ENCODE measurements around the gene FAR2.
"Not testable (repeated sequence)": the region's sequence is repeated elsewhere in the genome, so short reads cannot be mapped to it uniquely, and the experiment has no call there.

The FAR2 gene

DNA sequence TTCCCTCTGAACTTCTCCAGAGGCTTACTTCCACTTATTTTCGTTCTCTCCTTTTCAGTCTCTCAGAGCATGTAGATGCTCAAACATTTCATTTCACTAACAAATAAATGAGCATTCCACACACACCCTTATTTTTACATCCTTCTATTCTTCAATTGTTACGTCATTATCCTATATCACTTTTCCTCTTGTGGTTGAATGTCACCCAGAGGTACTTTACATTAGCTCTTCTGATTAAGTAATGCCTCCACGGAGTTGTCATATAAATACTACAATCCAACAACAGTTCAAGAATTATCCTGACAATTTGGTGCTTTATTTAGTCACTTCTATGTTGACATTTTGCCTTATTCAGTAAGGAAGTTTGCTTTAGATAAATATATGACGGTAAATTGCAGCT lies 18.4 kb downstream of the FAR2 start:
- DNase-seq (ENCODE audit: insufficient read length, low spot score) (no peak), FAIRE-seq (no peak)
- no peak for TF ChIP-seq POLR2A (IDR thresholded peaks at IDR 0.05; ENCODE audit: low read depth, low read length)
- TF ChIP-seq POLR2AphosphoS5 (IDR thresholded peaks at IDR 0.05; ENCODE audit: low read depth, low read length): no peak
- no peak for TF ChIP-seq POU2F2 (IDR thresholded peaks at IDR 0.05; ENCODE audit: low read depth, low read length)
- no peak for TF ChIP-seq SPI1 (IDR thresholded peaks at IDR 0.05; ENCODE audit: low read depth, low read length)
- TF ChIP-seq PAX5 (IDR thresholded peaks at IDR 0.05; ENCODE audit: insufficient read depth, low read length, severe bottlenecking): no peak
- no peak for TF ChIP-seq TAF1 (IDR thresholded peaks at IDR 0.05; ENCODE audit: low read depth, low read length)

DNA sequence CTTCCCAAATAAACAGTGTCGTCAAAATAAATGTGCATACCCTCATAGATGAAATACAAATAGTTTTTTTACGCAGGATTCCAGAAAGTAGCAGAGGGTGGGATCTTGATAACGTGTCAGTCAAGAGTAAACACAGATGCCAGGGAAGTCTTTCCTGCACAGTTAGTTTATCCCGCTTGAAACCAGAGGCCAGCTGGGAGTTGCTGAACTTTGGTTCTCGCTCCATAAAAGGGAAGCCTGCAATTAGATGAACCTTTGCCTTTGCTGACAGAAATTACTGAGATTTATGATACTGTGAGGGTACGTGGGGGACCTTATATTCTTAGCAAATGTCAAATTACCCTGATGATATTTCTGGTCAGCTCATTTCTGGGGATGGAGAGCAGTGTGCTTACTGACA lies 18.9 kb downstream of the FAR2 start:
- DNase-seq (ENCODE audit: insufficient read length, low spot score): no peak
- FAIRE-seq: peak; percentile 33
- TF ChIP-seq POLR2AphosphoS5 (IDR thresholded peaks at IDR 0.05; ENCODE audit: low read depth, low read length): no peak

GRCh38 chr12:29169978-29170377 lies 20.9 kb downstream of the FAR2 start:
- FAIRE-seq; DNase-seq (ENCODE audit: insufficient read length, low spot score): not testable (repeated sequence)

GRCh38 chr12:29170478-29171084 lies 21.5 kb downstream of the FAR2 start:
- not testable (repeated sequence) for FAIRE-seq; DNase-seq (ENCODE audit: insufficient read length, low spot score)

DNA sequence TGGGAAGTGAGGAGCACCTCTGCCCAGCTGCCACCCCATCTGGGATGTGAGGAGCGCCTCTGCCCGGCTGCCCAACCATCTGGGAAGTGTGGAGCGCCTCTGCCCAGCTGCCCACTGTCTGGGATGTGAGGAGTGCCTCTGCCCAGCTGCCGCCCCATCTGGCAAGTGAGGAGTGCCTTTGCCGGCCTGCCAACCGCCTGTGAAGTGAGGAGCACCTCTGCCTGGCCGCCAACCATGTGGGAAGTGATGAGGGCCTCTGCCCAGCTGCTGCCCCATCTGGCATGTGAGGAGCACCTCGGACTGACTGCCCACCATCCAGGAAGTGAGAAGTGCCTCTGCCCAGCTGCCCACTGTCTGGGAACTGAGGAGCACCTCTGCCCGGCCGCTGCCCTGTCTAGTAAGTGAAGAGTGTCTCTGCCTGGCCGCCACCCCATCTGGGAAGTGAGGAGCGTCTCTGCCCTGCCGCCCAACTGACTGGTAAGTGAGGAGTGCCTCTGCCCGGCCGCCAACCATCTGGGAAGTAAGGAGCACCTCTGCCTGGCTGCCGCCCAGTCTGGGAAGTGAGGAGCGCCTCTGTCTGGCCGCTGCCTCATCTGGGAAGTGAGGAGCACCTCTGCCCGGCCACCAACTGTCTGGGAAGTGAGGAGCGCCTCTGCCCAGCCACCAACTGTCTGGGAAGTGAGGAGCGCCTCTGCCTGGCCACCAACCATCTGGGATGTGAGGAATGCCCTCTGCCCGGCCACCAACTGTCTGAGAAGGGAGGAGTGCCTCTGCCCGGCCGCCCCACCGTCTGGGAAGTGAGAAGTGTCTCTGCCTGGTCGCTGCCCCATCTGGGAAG lies 22.6 kb downstream of the FAR2 start:
- FAIRE-seq (no peak), DNase-seq (ENCODE audit: insufficient read length, low spot score) (no peak)
- TF ChIP-seq SPI1 (IDR thresholded peaks at IDR 0.05; ENCODE audit: low read depth, low read length): no peak
- no peak for TF ChIP-seq TAF1 (IDR thresholded peaks at IDR 0.05; ENCODE audit: low read depth, low read length)

DNA sequence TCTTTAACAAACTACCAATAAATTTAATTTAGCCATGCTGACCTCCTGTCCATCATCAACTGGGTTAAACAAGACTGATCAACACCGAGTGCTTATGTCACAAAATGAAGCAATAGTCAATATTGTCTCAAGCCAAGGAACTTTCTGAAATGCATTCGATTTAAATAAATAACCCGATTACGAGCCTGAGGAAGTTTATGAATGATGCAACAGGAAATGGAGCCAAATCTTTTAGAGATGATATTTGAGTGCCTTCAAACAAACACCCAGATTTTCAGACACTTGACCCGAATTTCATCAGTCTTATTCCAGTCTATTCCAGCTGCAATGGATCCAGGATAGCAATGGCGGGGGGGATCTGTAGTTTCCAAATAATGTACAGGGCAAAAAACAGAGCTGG lies 27.9 kb downstream of the FAR2 start:
- FAIRE-seq (no peak), DNase-seq (ENCODE audit: insufficient read length, low spot score) (no peak)
- TF ChIP-seq POLR2A (IDR thresholded peaks at IDR 0.05; ENCODE audit: low read depth, low read length): no peak
- no peak for TF ChIP-seq POLR2AphosphoS5 (IDR thresholded peaks at IDR 0.05; ENCODE audit: low read depth, low read length)
- no peak for TF ChIP-seq TAF1 (IDR thresholded peaks at IDR 0.05; ENCODE audit: low read depth, low read length)
- no peak for TF ChIP-seq PAX5 (IDR thresholded peaks at IDR 0.05; ENCODE audit: insufficient read depth, low read length, severe bottlenecking)
- TF ChIP-seq SPI1 (IDR thresholded peaks at IDR 0.05; ENCODE audit: low read depth, low read length): no peak
- TF ChIP-seq POU2F2 (IDR thresholded peaks at IDR 0.05; ENCODE audit: low read depth, low read length): no peak

GRCh38 chr12:29182247-29182646 lies 33.2 kb downstream of the FAR2 start:
- not testable (repeated sequence) for DNase-seq (ENCODE audit: insufficient read length, low spot score); FAIRE-seq

GRCh38 chr12:29187756-29188155 lies 38.7 kb downstream of the FAR2 start:
- no peak for FAIRE-seq
- TF ChIP-seq POLR2A (IDR thresholded peaks at IDR 0.05; ENCODE audit: low read depth, low read length) (no peak), POLR2AphosphoS5 (IDR thresholded peaks at IDR 0.05; ENCODE audit: low read depth, low read length) (no peak)
- DNase-seq (ENCODE audit: insufficient read length, low spot score): no peak

GRCh38 chr12:29191267-29191850 lies 42.3 kb downstream of the FAR2 start:
- DNase-seq (ENCODE audit: insufficient read length, low spot score) (no peak), FAIRE-seq (no peak)
- TF ChIP-seq SPI1 (IDR thresholded peaks at IDR 0.05; ENCODE audit: low read depth, low read length): no peak
- no peak for TF ChIP-seq POU2F2 (IDR thresholded peaks at IDR 0.05; ENCODE audit: low read depth, low read length)
- no peak for TF ChIP-seq POLR2AphosphoS5 (IDR thresholded peaks at IDR 0.05; ENCODE audit: low read depth, low read length)
- TF ChIP-seq PAX5 (IDR thresholded peaks at IDR 0.05; ENCODE audit: insufficient read depth, low read length, severe bottlenecking): no peak
- no peak for TF ChIP-seq POLR2A (IDR thresholded peaks at IDR 0.05; ENCODE audit: low read depth, low read length)
- no peak for TF ChIP-seq TAF1 (IDR thresholded peaks at IDR 0.05; ENCODE audit: low read depth, low read length)

- DNase-seq (ENCODE audit: insufficient read length, low spot score) (no peak), FAIRE-seq (no peak)
- TF ChIP-seq POLR2A (IDR thresholded peaks at IDR 0.05; ENCODE audit: low read depth, low read length) (no peak), SPI1 (IDR thresholded peaks at IDR 0.05; ENCODE audit: low read depth, low read length) (no peak), PAX5 (IDR thresholded peaks at IDR 0.05; ENCODE audit: insufficient read depth, low read length, severe bottlenecking) (no peak), POU2F2 (IDR thresholded peaks at IDR 0.05; ENCODE audit: low read depth, low read length) (no peak), TAF1 (IDR thresholded peaks at IDR 0.05; ENCODE audit: low read depth, low read length) (no peak), POLR2AphosphoS5 (IDR thresholded peaks at IDR 0.05; ENCODE audit: low read depth, low read length) (no peak)
Measured at GRCh38 chr12:29198901-29199300, 49.8 kb downstream of the FAR2 start.

DNA sequence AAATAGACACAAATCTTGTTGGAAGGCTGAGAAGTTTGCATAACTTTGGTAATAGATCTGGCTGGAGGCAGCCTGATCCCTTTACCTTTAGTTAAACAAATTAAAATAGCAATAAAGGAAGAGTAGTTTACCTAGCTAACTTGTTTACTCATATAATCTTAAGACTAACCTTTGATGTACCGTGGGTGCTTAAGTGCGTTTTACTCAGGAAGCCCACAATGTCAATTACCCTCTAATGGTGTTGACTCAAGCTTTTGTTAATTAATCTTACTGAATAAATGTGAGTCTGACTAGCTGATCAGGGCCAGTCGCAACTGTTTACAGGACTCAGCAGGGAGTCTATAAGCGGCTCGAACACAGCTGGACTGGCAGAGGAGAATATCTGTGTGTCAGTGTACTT lies 51.5 kb downstream of the FAR2 start:
- TF ChIP-seq PAX5 (IDR thresholded peaks at IDR 0.05; ENCODE audit: insufficient read depth, low read length, severe bottlenecking) (no peak), TAF1 (IDR thresholded peaks at IDR 0.05; ENCODE audit: low read depth, low read length) (no peak), POLR2A (IDR thresholded peaks at IDR 0.05; ENCODE audit: low read depth, low read length) (no peak), POU2F2 (IDR thresholded peaks at IDR 0.05; ENCODE audit: low read depth, low read length) (no peak), SPI1 (IDR thresholded peaks at IDR 0.05; ENCODE audit: low read depth, low read length) (no peak), POLR2AphosphoS5 (IDR thresholded peaks at IDR 0.05; ENCODE audit: low read depth, low read length) (no peak)
- FAIRE-seq: no peak

More for the DNA sequence above, 51.5 kb downstream of the FAR2 start:
- no peak for DNase-seq (ENCODE audit: insufficient read length, low spot score)

Measured in GM12891 (cell line).